ENCODE results near the gene TMPRSS12. TPM values are rescaled to one million over a fixed set of nuclear protein-coding genes. Genes with fewer than 3 reads are reported as not detected.
"Not testable (repeated sequence)": the region's sequence is repeated elsewhere in the genome, so short reads cannot be mapped to it uniquely, and the experiment has no call there.

Gene TMPRSS12
- total RNA-seq, 4 donors from 2014 or later = 0.45 TPM; not detected in 3

GRCh38 chr12:50894241-50894640 is 51.5 kb downstream of the TMPRSS12 start:
- Histone ChIP-seq H3K27me3 (no peaks in the 10 kb centered on the region), H3K36me3 (no peaks in the 10 kb centered on the region), H3K9me3 (no peaks in the 10 kb centered on the region), H3K27ac (no peak overlapping the region), H3K4me1 (no peaks in the 10 kb centered on the region), H3K4me3 (replicated peaks in 1 of 3) (no peak overlapping the region)
- no peak for DNase-seq
- no peak for TF ChIP-seq POLR2A (IDR thresholded peaks at IDR 0.05)
- no peak for TF ChIP-seq CTCF (IDR thresholded peaks at IDR 0.05)
- 68 to 76% methylated on average over 3 of the region's 3 CpGs for WGBS, 2 donors
- intact Hi-C loops (cut with DNase I) = no loop called here

DNA sequence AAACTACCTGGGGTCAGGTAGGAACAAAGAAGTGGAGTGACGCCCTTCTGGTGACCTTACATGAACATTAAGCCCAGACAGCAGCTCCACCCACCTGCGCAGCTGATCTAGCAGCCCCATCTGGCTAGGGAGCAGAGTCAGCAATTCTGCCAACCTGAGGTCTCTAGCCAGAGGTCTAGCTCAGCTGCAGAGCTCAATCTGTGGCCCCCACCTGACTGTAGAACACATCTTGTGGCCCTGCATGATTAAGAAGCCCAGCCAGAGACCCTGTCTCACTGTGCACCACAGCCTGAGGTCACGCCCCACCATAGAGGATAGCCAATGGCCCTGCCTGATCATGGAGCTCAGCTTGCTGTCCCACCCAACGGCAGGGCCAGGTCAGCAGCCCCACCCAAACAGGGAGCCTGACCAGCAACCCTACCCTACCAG is 59.0 kb downstream of the TMPRSS12 start:
- DNase-seq = no peak
- Histone ChIP-seq H3K27ac (no peak overlapping the region), H3K36me3 (no peaks in the 10 kb centered on the region), H3K4me3 (replicated peaks in 1 of 3) (no peak overlapping the region), H3K9me3 (no peaks in the 10 kb centered on the region), H3K4me1 (no peaks in the 10 kb centered on the region), H3K27me3 (no peaks in the 10 kb centered on the region)
- WGBS, 2 donors = 78 to 100% methylated on average over 2 to 3 of the region's 4 CpGs
- TF ChIP-seq POLR2A (IDR thresholded peaks at IDR 0.05) (no peak), CTCF (IDR thresholded peaks at IDR 0.05) (no peak)
- intact Hi-C loops (cut with DNase I) = no loop called here

DNA sequence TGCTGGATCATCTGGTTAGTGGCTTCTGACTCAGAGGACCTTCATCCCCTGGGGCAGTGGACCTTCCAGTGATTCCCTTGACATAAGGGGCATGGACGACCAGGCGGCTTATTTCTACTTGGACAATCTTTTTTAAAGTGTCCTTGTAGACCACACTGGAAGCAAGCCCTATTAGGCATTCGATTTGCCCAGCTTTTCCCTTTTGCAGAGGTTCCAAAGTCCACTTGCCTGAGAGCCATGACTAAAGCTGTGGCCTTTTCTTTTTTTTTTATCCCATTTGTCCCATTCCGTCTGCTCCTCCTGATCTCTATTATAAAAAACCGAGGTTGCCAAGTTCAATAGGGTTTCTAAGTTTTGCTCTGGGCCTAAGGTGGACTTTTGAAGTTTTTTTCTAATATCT is 65.8 kb downstream of the TMPRSS12 start:
- H3K4me3 ChIP-seq (replicated peaks in 1 of 3); H3K27ac ChIP-seq; H3K9me3 ChIP-seq; H3K36me3 ChIP-seq; H3K4me1 ChIP-seq; H3K27me3 ChIP-seq; intact Hi-C loops (cut with DNase I); DNase-seq: not testable (repeated sequence)
- 87 to 90% methylated on average over 5 of the region's 5 CpGs for WGBS, 2 donors

DNA sequence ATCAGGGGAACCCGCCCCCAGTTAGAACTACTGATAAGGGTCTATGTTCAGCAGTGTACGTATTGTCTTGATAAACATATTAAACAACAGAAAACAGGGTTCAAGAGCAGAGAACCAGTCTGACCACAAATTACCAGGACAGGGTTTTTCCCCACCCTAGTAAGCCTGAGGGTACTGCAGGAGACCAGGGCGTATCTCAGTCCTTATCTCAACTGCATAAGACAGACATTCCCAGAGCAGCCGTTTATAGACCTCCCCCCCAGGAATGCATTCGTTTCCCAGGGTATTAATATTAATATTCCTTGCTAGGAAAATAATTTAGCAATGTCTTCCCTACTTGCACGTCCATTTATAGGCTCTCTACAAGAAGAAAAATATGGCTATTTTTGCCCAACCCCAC is 69.6 kb downstream of the TMPRSS12 start:
- DNase-seq; H3K4me3 ChIP-seq (replicated peaks in 1 of 3); H3K9me3 ChIP-seq; H3K27me3 ChIP-seq; H3K4me1 ChIP-seq; H3K27ac ChIP-seq; H3K36me3 ChIP-seq: not testable (repeated sequence)
- intact Hi-C loops (cut with DNase I) = loop anchor here (10.0 kb wide), 1 partner anchor 78 kb away; no protein-coding TSS in a partner anchor
- 90 to 91% methylated on average over 6 of the region's 6 CpGs for WGBS, 2 donors

DNA sequence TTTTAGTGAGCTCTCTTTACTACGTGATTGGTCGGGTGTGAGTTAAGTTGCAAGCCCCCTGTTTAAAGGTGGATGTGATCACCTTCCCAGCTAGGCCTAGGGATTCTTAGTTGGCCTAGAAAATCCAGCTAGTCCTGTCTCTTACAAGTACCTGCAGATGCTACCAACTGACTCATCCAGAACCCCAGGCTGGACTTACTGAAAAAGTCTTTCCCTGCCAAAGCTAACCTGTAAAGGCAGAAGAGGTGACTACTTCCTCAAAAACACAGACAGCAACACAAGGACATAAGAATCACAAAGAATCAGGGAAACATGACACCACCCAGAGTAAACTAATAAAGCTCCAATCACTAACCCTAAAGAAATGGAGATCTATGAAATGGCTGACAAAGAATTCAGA is 70.5 kb downstream of the TMPRSS12 start:
- H3K9me3 ChIP-seq = no peaks in the 10 kb centered on the region
- H3K4me1 ChIP-seq = no peaks in the 10 kb centered on the region
- TF ChIP-seq CTCF (IDR thresholded peaks at IDR 0.05) (no peak), POLR2A (IDR thresholded peaks at IDR 0.05) (no peak)
- no peaks in the 10 kb centered on the region for H3K36me3 ChIP-seq
- intact Hi-C loops (cut with DNase I) = loop anchor here (10.0 kb wide), 1 partner anchor 78 kb away; no protein-coding TSS in a partner anchor
- no peak overlapping the region for H3K4me3 ChIP-seq (replicated peaks in 1 of 3)
- no peak for DNase-seq
- H3K27me3 ChIP-seq = no peaks in the 10 kb centered on the region
- 92 to 93% methylated on average over 2 of the region's 2 CpGs for WGBS, 2 donors
- H3K27ac ChIP-seq = no peak overlapping the region

GRCh38 chr12:50914872-50915484 is 72.3 kb downstream of the TMPRSS12 start:
- Histone ChIP-seq H3K4me1 (no peaks in the 10 kb centered on the region), H3K36me3 (no peaks in the 10 kb centered on the region), H3K9me3 (no peaks in the 10 kb centered on the region), H3K4me3 (replicated peaks in 1 of 3) (no peak overlapping the region), H3K27me3 (no peaks in the 10 kb centered on the region), H3K27ac (no peak overlapping the region)
- DNase-seq = no peak
- TF ChIP-seq POLR2A (IDR thresholded peaks at IDR 0.05) (no peak), CTCF (IDR thresholded peaks at IDR 0.05) (no peak)
- WGBS, 2 donors = 85 to 93% methylated on average over 6 of the region's 6 CpGs
- intact Hi-C loops (cut with DNase I) = loop anchor here (10.0 kb wide), 1 partner anchor 80 kb away; no protein-coding TSS in a partner anchor

Measured in thyroid gland (tissue), 4 donors.